Lower leg skin (tissue), 4 donors: Measurements from ENCODE around the gene BNC2. TPM values are rescaled to one million over a fixed set of nuclear protein-coding genes. Genes with fewer than 3 reads are reported as not detected.
"Not testable (repeated sequence)": the region's sequence is repeated elsewhere in the genome, so short reads cannot be mapped to it uniquely, and the experiment has no call there.

Source experiments
- DNase-seq, 2 donors: peaks; one replicate each; pipeline ENCODE4 v3.0.0-alpha.2; 2019; ENCODE audit warnings: low spot score in 2 of 2
- H3K4me3 ChIP-seq: fragments of 200-600 bp; sonication (generic); 2 replicates; pipeline ENCODE4 v1.5.1; 2017; ENCODE audit warnings: mild to moderate bottlenecking, low read depth; ENCODE audit not compliant: poor library complexity, severe bottlenecking
- POLR2A ChIP-seq, 2 donors: fragments of 450-650 bp; IDR thresholded peaks; one replicate each; pipeline ENCODE4 v1.6.1; 2016 to 2017; ENCODE audit warnings: antibody characterized with exemption in 2 of 2, mild to moderate bottlenecking in 1 of 2, moderate library complexity in 1 of 2
- WGBS, 2 donors: methylation state at CpG; one replicate each; pipeline ENCODE4 v1.1.5; 2018; 5-methylcytosine and 5-hydroxymethylcytosine counted together
- intact Hi-C: fragments of 100-400 bp; cut with DNase I; formaldehyde crosslinking; loops from one replicate; pipeline ENCODE4 v1.15.0; 2023; ENCODE audit warnings: low total_unique reads
- total RNA-seq, 4 donors: library from RNA; depleted of rRNA; stranded (reverse); fragments of >200 nt; gene quantifications; one replicate each; pipeline ENCODE4 v1.1.0, GENCODE V29; 2016
- TF ChIP-seq, protein P1 (sequence below), 3 donors: fragments of 450-650 bp; IDR thresholded peaks; one replicate each; pipeline ENCODE4 v1.5.1; 2016; ENCODE audit warnings: antibody characterized with exemption in 3 of 3, mild to moderate bottlenecking in 3 of 3, moderate library complexity in 2 of 3

The BNC2 gene
- total RNA-seq, 4 donors from 2014 or later: 1.7 to 8.5 (median 3.7) TPM

DNA sequence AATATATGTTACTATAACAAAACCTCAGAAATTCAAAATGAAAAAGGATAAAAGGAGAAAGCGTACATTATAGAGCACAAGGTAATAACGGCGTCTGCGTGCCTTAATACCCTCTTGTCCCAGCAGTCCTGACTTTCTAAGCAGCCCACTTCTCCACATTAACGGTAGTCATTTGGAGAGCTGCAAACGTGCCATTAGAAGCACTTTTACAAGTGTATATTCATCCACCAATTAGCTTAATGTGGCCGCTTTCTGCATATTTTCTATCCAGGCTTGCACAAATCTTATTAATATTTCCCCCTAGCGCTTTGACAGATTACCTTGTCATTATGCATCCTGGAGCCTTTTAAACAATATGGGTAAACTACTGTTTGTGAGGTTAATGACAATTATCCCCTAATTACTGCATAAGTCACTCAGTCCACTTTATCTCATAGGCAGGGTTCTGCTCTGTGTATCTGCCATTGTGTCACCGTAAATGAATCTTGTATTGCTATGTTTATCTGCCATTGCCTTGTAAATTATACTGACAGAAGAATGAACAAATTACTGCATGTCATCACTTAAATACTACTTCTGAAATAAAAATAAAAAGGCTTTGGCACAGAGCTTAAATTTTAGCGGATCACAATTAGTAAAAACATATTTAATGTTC, 421.3 kb downstream of the BNC2 start:
- DNase-seq: no peak
- H3K4me3 ChIP-seq: no peak overlapping the region
- WGBS, 2 donors: 91% methylated on average over 10 of the region's 10 CpGs
- TF ChIP-seq, protein P1, sequence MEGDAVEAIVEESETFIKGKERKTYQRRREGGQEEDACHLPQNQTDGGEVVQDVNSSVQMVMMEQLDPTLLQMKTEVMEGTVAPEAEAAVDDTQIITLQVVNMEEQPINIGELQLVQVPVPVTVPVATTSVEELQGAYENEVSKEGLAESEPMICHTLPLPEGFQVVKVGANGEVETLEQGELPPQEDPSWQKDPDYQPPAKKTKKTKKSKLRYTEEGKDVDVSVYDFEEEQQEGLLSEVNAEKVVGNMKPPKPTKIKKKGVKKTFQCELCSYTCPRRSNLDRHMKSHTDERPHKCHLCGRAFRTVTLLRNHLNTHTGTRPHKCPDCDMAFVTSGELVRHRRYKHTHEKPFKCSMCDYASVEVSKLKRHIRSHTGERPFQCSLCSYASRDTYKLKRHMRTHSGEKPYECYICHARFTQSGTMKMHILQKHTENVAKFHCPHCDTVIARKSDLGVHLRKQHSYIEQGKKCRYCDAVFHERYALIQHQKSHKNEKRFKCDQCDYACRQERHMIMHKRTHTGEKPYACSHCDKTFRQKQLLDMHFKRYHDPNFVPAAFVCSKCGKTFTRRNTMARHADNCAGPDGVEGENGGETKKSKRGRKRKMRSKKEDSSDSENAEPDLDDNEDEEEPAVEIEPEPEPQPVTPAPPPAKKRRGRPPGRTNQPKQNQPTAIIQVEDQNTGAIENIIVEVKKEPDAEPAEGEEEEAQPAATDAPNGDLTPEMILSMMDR (IDR thresholded peaks at IDR 0.05): no peak
- no peak for TF ChIP-seq POLR2A (IDR thresholded peaks at IDR 0.05)
- intact Hi-C loops: no loop called here

DNA sequence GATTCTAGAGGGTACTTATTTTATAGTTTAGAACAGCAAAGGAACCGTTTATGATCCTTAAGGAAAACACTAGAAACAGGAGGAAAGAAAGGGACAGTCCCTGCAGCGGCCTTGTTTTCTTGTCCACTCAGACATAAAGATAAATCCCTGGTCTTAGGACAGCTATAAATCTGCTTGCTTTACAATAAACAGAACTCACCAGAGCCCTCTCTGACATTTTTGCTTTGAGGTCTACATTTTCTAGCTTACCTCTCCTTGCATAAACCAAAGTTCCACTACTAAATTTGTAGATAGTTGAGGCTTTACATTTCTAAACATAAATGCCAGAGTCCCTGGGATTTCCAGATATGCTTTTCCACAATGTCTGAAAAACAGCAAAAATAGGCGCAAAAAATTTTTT, 422.5 kb downstream of the BNC2 start:
- TF ChIP-seq POLR2A (IDR thresholded peaks at IDR 0.05): no peak
- intact Hi-C loops: no loop called here
- H3K4me3 ChIP-seq: no peak overlapping the region
- WGBS, 2 donors: 88 to 93% methylated on average over 3 of the region's 3 CpGs
- no peak for DNase-seq

DNA sequence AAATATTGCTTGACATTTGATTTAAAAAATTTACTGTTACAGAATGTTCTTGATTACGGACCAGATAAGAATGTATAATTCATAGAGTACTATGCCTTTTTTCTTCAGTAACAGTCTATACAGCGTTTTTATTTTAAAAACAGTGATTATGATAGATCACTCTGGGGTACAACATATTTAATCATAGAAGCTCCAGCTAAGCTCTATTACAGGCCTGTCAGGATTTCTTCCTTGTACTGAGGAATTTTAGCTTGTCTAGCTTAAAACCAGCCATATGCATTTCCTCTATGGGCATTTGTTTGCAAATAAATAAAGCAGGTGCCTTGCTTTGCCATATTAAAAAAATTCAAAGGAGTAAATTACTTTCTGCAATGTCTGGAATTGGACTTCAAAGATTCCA, 423.8 kb downstream of the BNC2 start:
- no peak overlapping the region for H3K4me3 ChIP-seq
- intact Hi-C loops: no loop called here
- TF ChIP-seq POLR2A (IDR thresholded peaks at IDR 0.05): no peak
- TF ChIP-seq, protein P1 (IDR thresholded peaks at IDR 0.05): no peak
- DNase-seq: no peak
- 69 to 85% methylated on average over 2 of the region's 2 CpGs for WGBS, 2 donors

DNA sequence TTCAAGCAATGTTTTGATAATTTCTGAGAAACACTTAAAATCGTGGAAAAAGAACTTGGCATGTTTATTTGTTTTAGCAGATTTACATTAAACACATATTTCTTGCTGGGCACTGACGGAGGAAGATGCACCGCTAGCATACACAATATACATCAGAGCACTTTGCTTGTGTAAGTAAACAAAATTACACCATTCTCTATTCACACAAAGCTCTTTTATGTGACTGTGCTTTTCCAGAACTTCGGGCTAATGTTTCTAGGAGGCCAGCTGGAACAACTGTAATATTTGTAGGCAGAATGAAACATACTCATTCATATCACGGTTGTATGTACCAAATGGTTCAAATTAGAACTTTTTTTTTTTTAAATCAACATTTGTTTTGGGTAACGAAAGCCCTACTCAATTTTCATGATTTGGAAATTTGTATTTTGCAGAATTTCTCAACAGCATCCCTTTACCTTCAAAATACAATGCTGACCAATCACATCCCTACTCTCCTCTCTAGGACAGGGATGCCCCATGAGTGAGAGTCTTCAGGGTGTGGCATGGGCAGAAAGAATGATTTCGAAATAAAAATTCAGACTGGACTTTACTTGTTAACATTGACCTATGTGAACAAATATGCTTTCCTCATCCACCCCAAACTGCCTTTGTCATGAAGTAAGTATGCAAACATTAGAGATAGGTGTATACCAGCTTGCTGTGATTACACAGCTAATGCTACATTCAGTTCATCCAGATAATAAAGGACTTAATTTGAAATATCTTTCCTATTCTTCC, 425.1 kb downstream of the BNC2 start:
- 70 to 75% methylated on average over 7 of the region's 7 CpGs for WGBS, 2 donors
- no peak for DNase-seq
- intact Hi-C loops: no loop called here
- TF ChIP-seq POLR2A (IDR thresholded peaks at IDR 0.05): no peak
- TF ChIP-seq, protein P1 (IDR thresholded peaks at IDR 0.05): no peak
- H3K4me3 ChIP-seq: no peak overlapping the region

DNA sequence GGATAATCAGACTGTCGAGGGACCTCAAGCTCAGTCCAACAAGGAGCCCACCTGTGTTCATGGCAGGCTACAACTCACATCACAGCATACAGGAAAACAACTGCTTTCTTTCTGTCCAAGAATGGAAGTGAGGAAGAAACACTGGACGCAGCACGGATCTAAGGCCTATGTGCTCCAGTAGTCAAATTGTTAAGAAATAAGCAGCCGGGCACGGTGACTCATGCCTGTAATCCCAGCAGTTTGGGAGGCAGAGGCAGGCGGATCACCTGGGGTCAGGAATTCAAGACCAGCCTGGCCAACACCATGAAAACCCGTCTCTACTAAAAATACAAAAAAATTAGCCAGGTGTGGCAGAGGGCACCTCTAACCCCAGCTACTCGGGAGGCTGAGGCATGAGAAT, 427.8 kb downstream of the BNC2 start:
- H3K4me3 ChIP-seq: no peak overlapping the region
- no peak for DNase-seq
- intact Hi-C loops: no loop called here
- 55 to 58% methylated on average over 8 of the region's 8 CpGs for WGBS, 2 donors
- TF ChIP-seq, protein P1 (IDR thresholded peaks at IDR 0.05): no peak
- TF ChIP-seq POLR2A (IDR thresholded peaks at IDR 0.05): no peak

DNA sequence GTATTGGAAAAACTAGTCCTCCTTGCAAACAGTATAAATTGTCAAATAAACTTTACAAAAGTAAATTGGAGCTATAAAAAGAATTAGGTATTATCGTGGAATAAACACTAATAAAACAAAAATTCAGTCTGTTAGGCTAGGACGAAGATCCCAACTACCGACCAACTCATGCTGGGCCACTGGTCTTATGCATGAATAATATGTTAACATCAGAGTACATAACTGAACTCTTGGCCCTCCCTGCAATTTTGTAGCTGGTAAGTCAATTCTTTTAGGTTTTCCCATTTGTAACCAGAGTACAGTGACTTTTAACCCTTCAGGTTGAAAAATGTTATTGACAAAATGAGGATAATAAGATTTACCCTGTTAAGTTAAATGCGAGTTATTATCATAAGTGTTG, 428.7 kb downstream of the BNC2 start:
- intact Hi-C loops: no loop called here
- WGBS, 2 donors: 90 to 91% methylated on average over 4 of the region's 4 CpGs
- TF ChIP-seq, protein P1 (IDR thresholded peaks at IDR 0.05): no peak
- TF ChIP-seq POLR2A (IDR thresholded peaks at IDR 0.05): no peak
- H3K4me3 ChIP-seq: no peak overlapping the region
- DNase-seq: no peak

DNA sequence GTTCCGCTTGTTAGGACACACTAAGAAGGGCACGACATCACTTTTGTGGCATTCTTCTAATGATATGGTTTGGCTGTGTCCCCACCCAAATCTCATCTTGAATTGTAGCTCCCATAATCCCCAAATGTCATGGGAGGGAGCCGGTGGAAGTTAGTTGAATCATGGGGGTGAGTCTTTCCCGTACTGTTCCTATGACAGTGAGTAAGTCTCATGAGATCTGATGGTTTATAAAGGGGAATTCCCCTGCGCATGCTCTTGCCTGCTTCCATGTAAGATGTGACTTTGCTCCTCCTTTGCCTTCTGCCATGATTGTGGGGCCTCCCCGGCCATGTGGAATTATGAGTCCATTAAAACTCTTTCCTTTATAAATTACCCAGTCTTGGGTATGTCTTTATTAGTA, 431.6 kb downstream of the BNC2 start:
- H3K4me3 ChIP-seq, DNase-seq, intact Hi-C loops: not testable (repeated sequence)
- 78 to 97% methylated on average over 6 of the region's 6 CpGs for WGBS, 2 donors
